ENCODE results near the gene PCCA.
"Not testable (repeated sequence)": the region's sequence is repeated elsewhere in the genome, so short reads cannot be mapped to it uniquely, and the experiment has no call there.

PCCA gene

GRCh38 chr13:100306030-100306429 lies 217.1 kb downstream of the PCCA start:
- DNase-seq (ENCODE audit: low read depth), result no peak

- no peak for DNase-seq (ENCODE audit: low read depth)
Measured at GRCh38 chr13:100306434-100306999, 217.6 kb downstream of the PCCA start.

- no peak for DNase-seq (ENCODE audit: low read depth)
Measured at GRCh38 chr13:100314132-100314910, 225.4 kb downstream of the PCCA start.

GRCh38 chr13:100315522-100315921 lies 226.6 kb downstream of the PCCA start:
- no peak for DNase-seq (ENCODE audit: low read depth)

- DNase-seq (ENCODE audit: low read depth), result not testable (repeated sequence)
Measured at GRCh38 chr13:100318473-100318872, 229.6 kb downstream of the PCCA start.

- no peak for DNase-seq (ENCODE audit: low read depth)
Measured at GRCh38 chr13:100323937-100324336, 235.0 kb downstream of the PCCA start.

GRCh38 chr13:100330662-100331061 lies 241.8 kb downstream of the PCCA start:
- no peak for DNase-seq (ENCODE audit: low read depth)

- DNase-seq (ENCODE audit: low read depth), result no peak
Measured at GRCh38 chr13:100333141-100333540, 244.2 kb downstream of the PCCA start.

- DNase-seq (ENCODE audit: low read depth), result no peak
Measured at GRCh38 chr13:100334214-100334613, 245.3 kb downstream of the PCCA start.

GRCh38 chr13:100336795-100337516 lies 248.1 kb downstream of the PCCA start:
- no peak for DNase-seq (ENCODE audit: low read depth)

GRCh38 chr13:100338275-100338674 lies 249.4 kb downstream of the PCCA start:
- no peak for DNase-seq (ENCODE audit: low read depth)

GRCh38 chr13:100339411-100339940 lies 250.6 kb downstream of the PCCA start:
- DNase-seq (ENCODE audit: low read depth), result no peak

- no peak for DNase-seq (ENCODE audit: low read depth)
Measured at GRCh38 chr13:100340865-100341264, 252.0 kb downstream of the PCCA start.

- no peak for DNase-seq (ENCODE audit: low read depth)
Measured at GRCh38 chr13:100341327-100341726, 252.4 kb downstream of the PCCA start.

- no peak for DNase-seq (ENCODE audit: low read depth)
Measured at GRCh38 chr13:100344544-100344943, 255.7 kb downstream of the PCCA start.

- no peak for DNase-seq (ENCODE audit: low read depth)
Measured at GRCh38 chr13:100347968-100348367, 259.1 kb downstream of the PCCA start.

GRCh38 chr13:100349594-100349993 lies 260.7 kb downstream of the PCCA start:
- DNase-seq (ENCODE audit: low read depth), result no peak

- DNase-seq (ENCODE audit: low read depth), result no peak
Measured at GRCh38 chr13:100350601-100351000, 261.7 kb downstream of the PCCA start.

GRCh38 chr13:100356426-100356825 lies 267.5 kb downstream of the PCCA start:
- DNase-seq (ENCODE audit: low read depth), result no peak

GRCh38 chr13:100356889-100357288 lies 268.0 kb downstream of the PCCA start:
- DNase-seq (ENCODE audit: low read depth), result no peak

GRCh38 chr13:100357764-100358163 lies 268.9 kb downstream of the PCCA start:
- DNase-seq (ENCODE audit: low read depth), result no peak

GRCh38 chr13:100361504-100361903 lies 272.6 kb downstream of the PCCA start:
- DNase-seq (ENCODE audit: low read depth), result no peak

GRCh38 chr13:100362371-100362770 lies 273.5 kb downstream of the PCCA start:
- DNase-seq (ENCODE audit: low read depth), result no peak

All from stimulated activated CD8-positive, alpha-beta memory T cell treated with anti-CD3 and anti-CD28 coated beads, Interleukin-12 subunit alpha, Interleukin-12 subunit beta, amount 100 ng/mL, for 4 hours (primary cell).